Measurements from ENCODE around the gene SSH2.
A peak's percentile ranks its signal among the peaks of the same experiment; 100 is the strongest.
"Not testable (repeated sequence)": the region's sequence is repeated elsewhere in the genome, so short reads cannot be mapped to it uniquely, and the experiment has no call there.

SSH2 gene

DNA sequence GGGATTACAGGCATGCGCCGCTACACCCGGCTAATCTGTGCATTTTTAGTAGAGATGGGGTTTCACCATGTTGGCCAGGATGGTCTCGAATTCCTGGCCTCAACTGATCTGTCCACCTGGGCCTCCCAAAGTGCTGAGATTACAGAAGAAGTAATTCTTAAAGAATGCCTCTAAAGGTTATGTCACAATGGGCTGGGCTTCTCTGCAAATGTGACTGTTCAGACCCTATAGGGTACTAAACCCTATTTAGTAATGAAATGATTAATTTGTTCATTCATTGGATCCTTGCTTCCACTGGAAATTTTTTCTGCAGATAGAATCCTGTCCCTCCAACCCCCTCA is 198.5 kb downstream of the SSH2 start:
- DNase-seq: no peak

- DNase-seq: no peak
These were observed 201.5 kb downstream of the SSH2 start for GRCh38 chr17:29728490-29728889.

GRCh38 chr17:29726715-29727252 is 203.2 kb downstream of the SSH2 start:
- no peak for DNase-seq

GRCh38 chr17:29725408-29725807 is 204.6 kb downstream of the SSH2 start:
- not testable (repeated sequence) for DNase-seq

DNA sequence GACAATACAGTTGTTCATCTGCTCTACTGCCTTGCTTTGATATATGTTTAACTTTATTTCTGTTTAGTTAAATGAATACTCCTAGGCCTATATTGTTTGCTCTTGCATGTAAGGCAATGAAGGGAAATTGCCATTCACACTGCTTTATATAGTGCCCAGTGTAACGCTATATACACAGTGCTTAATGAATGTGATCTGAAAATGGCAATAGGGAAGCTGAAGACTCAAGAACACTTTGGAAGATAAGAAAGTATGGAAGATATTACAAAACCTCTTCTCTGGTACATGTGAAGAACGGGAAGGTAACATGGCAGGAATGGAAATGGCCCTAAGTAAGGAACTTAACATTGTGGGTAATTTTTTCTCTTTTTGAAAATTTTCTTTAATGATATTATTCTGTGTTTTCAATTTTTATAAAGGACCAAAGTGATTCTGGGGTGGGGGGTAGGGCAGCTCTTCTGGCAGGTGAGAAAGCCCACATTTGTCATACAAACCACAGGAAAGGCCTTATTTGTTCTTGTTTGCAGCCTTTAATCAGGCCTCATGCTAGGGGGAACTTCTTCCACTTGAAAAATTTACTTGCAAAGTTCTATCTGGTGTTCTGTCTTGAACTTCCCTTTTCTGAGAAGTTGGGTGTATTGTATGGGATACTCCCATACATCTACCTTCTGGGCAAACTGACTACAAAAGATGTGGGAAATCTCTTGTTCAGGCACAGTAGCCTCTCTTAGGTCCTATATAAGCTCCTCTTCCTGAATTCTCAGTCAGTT is 206.6 kb downstream of the SSH2 start:
- DNase-seq: no peak

DNA sequence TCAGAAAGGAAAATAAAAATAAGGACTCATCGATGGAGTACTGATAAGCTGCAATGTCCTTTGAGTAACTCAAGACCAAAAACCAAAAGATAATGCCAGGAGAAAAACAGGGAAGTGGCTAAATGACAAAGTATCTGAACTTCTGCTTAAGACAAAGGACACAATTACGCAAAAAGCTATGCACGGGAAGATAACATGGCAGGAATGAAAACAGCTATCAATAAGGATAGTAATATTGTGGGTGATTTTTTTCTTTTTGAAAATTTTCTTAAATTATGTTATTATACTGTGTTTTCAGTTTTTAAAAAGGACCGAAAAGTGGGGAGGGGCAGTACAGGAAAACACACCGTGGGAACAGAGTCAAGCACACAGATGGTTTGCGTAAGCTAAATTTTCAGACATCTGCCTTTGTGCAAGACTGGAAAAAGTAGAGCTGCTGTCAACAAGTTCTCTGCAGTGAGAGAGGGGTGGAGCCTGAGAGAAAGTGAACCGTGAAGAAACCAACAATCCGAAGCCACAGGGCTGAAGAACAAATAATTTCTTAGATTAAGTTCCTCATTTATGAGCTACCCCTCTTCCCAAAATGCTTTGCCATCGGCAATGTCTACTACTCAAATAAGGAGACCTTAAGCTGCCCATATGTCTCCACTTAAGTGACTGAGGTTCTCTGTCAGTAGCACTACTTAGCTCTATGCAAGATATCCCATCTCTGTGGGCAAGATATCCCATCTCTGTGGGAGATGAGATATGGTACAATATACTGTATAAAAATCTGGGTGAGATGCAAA is 207.4 kb downstream of the SSH2 start:
- peak; percentile 14 to 17 for DNase-seq

DNA sequence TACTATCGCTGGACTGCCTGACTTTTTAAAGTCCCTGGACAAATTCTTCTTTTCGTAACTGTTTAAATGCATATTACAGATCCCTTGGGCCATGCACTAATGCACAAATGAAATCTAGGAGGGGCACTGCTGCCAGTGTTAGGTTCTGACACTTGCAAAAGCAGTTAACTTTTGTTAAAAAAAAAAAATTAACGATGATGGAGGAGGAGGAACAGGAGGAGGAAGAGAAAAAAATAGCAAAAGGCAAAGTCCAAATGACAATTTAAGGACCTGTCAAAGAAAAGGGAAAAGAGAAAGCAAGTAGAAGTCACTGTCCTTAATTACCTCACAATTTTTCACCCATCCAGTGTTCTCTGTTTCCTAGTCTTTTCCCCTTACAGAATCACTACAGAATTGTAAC is 209.5 kb downstream of the SSH2 start:
- DNase-seq: no peak

DNA sequence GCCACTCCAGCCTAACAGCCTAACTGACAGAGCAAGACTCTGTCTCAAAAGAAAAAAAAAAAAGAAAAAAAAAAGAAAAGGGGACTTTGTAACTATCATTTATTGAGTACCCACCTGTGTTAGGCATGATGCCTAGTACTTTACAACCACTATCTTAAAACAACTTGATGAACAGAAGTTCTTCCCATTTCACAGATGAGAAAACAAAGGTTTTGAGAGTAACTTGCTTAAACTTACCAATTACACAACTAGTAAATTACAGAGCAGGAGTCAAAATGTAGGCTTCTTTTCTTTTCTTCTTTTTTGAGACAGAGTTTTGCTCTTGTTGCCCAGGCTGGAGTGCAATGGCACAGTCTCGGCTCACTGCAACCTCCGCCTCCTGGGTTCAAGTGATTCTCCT is 210.6 kb downstream of the SSH2 start:
- DNase-seq: no peak

- no peak for DNase-seq
These were observed 211.5 kb downstream of the SSH2 start for GRCh38 chr17:29718446-29719039.

- no peak for DNase-seq
These were observed 212.2 kb downstream of the SSH2 start for GRCh38 chr17:29717817-29718216.

DNA sequence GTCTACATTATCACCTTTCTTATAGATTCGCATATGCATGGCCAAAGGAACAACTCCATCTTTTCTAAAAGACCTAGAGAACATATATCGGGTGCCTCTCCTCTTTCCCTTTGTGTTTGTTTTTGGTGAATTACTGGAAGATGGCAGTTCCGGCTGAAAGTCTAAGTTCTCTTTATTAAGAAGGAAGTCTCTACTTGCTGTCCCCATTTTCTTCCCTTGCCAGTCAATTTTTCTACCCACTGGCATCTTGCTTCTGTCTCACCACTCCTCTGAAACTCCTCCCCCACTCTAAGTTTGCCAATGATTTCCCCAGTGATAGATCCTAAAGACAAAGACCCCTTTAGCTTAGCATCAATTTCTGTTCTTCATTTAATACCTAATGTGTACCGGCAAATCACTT is 213.5 kb downstream of the SSH2 start:
- DNase-seq: no peak

GRCh38 chr17:29715680-29716079 is 214.3 kb downstream of the SSH2 start:
- no peak for DNase-seq

- no peak for DNase-seq
These were observed 215.9 kb downstream of the SSH2 start for GRCh38 chr17:29714146-29714545.

- DNase-seq: no peak
These were observed 216.4 kb downstream of the SSH2 start for GRCh38 chr17:29713626-29714025.

GRCh38 chr17:29711588-29712385 is 218.2 kb downstream of the SSH2 start:
- no peak for DNase-seq

DNA sequence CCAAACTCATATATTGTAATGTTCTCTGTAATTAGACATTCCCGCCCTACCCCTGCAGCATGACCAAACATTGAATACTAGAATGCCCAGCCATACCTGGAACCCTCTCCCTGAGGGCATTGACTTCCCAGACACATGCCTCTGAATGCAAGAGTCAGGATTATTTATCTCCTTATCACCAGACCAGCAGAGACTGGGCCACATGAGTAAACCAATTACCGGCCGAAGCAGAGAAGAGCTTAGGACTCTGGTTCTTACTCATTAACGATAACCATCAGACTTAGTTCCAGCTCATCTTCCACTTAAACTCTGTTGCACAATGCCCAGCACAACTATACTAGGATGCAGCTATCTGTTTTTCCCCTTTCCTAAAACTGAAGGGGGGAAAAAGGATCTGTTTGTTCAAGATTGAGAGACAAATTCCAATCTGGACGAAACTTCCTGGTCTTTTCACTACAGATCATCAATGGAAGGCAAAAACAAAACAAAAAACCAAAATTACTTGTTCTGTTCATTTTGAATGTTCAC is 219.1 kb downstream of the SSH2 start:
- no peak for DNase-seq

DNA sequence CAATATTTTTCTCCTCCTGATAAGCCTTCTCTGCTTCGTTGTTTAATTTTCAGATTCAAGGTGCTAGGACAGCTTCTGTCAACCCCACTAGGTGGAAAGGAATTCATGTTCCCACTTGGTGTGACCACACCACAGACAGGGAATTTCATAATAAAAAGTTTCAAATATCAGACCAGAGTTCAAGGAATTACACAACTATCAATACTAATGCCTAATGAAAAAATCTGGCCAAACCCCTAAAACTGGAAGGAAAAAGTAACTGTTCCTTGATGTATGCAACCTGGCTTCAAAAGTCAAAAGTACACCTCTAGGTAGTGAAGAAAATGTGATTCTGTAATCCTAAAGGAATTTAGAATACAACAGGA is 219.5 kb downstream of the SSH2 start:
- no peak for DNase-seq

DNA sequence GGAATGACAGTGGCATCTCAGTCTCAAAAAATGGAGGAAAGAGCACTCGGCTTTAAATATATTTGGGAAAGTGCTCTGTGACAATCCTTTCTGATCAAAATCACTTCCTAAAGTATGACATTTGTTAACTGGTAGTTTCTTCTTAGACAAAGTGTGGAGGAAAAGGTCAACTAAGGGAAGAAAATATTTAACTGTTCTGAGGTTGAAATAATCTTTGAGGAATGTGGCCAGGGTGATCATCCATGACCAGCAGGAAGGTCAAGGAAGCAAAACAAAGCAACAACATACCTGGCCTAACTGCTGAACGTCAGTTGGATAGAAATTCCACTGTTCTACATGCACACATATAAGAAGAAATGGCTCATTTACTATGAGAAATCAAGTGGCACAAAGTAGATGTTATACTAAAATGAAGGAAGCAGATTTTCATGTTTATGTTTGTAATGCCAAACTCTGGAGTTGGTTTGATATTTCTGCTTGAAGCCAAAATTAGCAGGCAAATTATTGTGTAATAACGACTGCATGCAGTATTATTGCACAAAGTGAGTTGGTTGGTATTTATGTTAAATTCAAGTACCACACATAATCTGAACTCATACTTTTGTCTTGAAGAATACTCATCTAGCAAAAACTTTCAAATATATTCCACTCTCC is 220.0 kb downstream of the SSH2 start:
- no peak for DNase-seq

DNA sequence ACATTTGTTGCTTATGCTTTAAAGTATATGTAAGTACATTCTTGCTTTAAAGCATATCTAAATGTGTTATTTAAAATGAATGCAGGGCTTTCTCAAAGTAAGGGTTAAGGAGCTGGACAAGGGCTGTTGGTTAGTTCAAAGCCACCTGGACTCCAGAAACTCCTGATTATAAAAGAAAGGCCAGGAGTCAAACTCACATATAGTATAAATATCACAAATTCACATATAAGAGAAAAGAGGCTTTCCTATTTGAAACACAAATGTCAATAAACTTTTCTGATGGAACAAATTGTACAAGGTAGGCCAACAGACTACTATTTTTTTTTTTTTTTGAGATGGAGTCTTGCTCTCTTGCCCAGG is 222.8 kb downstream of the SSH2 start:
- no peak for DNase-seq

DNA sequence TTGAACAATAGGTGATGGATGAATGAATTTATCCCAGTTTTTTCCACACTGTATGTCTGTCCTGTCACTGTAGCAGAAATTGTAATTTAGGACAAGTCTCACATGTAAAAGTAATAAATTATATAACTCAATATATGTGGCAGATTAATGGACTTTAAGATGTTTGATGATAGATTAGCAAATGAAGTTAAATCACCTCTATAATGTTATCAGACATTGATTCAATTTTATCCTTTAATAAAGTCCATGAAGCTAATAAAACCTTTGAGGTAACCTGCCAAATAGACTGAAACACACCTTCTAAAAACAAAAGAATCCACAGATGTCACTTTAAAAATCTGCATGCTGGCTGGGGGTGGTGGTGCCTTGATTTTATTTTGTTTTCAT is 224.0 kb downstream of the SSH2 start:
- DNase-seq: no peak

DNA sequence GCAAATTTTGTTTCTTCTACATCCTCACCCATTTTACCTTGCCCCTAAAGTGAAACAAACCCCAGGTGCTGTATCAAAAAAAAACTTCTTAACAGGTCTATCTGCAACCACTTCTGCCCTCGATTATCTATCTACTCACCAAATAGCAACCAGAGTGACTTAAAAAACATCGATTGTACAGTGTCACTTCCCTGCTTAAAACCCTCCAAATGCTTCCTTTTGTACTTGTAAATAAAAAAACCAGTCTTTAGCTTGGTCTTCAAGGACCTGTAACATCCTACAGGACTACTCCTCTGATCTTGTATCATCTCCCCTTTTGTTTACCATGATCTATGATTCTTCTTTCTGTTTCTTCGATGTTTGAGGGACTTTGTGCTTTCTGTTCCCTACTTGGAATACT is 224.6 kb downstream of the SSH2 start:
- DNase-seq: no peak

DNA sequence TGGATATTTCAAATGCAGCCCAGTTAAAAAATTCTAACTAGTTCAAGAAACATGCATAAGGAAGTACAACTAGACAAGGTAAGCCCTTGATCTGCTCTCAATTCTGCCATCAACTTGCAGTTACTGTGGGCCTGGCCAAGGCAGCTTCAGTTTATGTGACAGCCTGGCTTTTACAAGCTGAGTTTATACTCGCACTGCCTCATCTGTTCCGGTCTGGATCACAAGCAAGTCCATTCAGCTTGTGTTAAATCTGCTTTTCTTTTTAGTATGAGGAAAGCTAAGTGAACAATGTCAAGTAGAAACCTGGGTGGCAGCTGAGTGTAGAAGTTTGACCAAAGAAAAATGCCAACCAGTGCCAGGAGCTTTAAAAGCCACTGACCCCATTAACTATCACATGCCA is 230.7 kb downstream of the SSH2 start:
- no peak for DNase-seq

Data from activated CD4-positive, alpha-beta T cell treated with anti-CD3 and anti-CD28 coated beads, Interleukin-2, amount 50 U/mL, for 4 hours (primary cell).